H9 (cell line): ENCODE data around the gene SF3B3. TPM values are rescaled to one million over a fixed set of nuclear protein-coding genes. Genes with fewer than 3 reads are reported as not detected.

Experiments
- DNase-seq: peaks from one replicate; pipeline ENCODE4 v3.0.0-alpha.2; 2017
- H2AFZ ChIP-seq: one replicate; pipeline ENCODE4 v1.6.1; 2013; ENCODE audit warnings: mild to moderate bottlenecking, low read length, control low read depth, moderate library complexity
- H2AK5ac ChIP-seq: 2 replicates; pipeline ENCODE4 v1.6.1; 2013; ENCODE audit warnings: low read length, control low read depth, mixed read lengths; ENCODE audit not compliant: insufficient read length
- H2BK120ac ChIP-seq: one replicate; pipeline ENCODE4 v1.6.1; 2013; ENCODE audit warnings: low read depth, mild to moderate bottlenecking, low read length, control low read depth, inconsistent platforms; ENCODE audit not compliant: poor library complexity, severe bottlenecking
- H2BK12ac ChIP-seq: 2 replicates; pipeline ENCODE4 v1.6.1; 2013; ENCODE audit warnings: low read length, control low read depth, mixed read lengths, low read depth; ENCODE audit not compliant: insufficient read length
- H2BK15ac ChIP-seq: 2 replicates; pipeline ENCODE4 v1.6.1; 2013; ENCODE audit warnings: low read depth, low read length, control low read depth
- H2BK20ac ChIP-seq: one replicate; pipeline ENCODE4 v1.6.1; 2013; ENCODE audit warnings: low read depth, mild to moderate bottlenecking, low read length, control low read depth, inconsistent platforms; ENCODE audit not compliant: poor library complexity, severe bottlenecking
- H2BK5ac ChIP-seq: 2 replicates; pipeline ENCODE4 v1.6.1; 2013; ENCODE audit warnings: low read length, control low read depth, mixed read lengths; ENCODE audit not compliant: insufficient read length
- H3K14ac ChIP-seq: 2 replicates; pipeline ENCODE4 v1.6.1; 2013; ENCODE audit warnings: low read length, control low read depth; ENCODE audit not compliant: insufficient read depth
- H3K18ac ChIP-seq: 2 replicates; pipeline ENCODE4 v1.6.1; 2013; ENCODE audit warnings: low read depth, mild to moderate bottlenecking, mixed read lengths, low read length, control low read depth; ENCODE audit not compliant: insufficient read length
- H3K23ac ChIP-seq: 2 replicates; pipeline ENCODE4 v1.6.1; 2013; ENCODE audit warnings: low read length, control low read depth, mixed read lengths, low read depth; ENCODE audit not compliant: insufficient read length
- H3K23me2 ChIP-seq: 2 replicates; pipeline ENCODE4 v1.6.1; 2013; ENCODE audit warnings: low read depth, mild to moderate bottlenecking, mixed read lengths, low read length, control low read depth; ENCODE audit not compliant: insufficient read length, poor library complexity, severe bottlenecking
- H3K27ac ChIP-seq: 2 replicates; pipeline ENCODE4 v1.5.1; 2013; ENCODE audit warnings: low read length, control low read depth, mixed read lengths, low read depth; ENCODE audit not compliant: insufficient read length
- H3K27me3 ChIP-seq: 2 replicates; pipeline ENCODE4 v1.6.1; 2013; ENCODE audit warnings: low read length, control low read depth, inconsistent platforms; ENCODE audit not compliant: insufficient read depth
- H3K4ac ChIP-seq: 2 replicates; pipeline ENCODE4 v1.6.1; 2013; ENCODE audit warnings: low read depth, mild to moderate bottlenecking, control low read depth, inconsistent platforms, low read length, moderate library complexity
- H3K4me1 ChIP-seq: 2 replicates; pipeline ENCODE4 v1.6.1; 2013; ENCODE audit warnings: low read length, control low read depth, inconsistent platforms; ENCODE audit not compliant: insufficient read depth
- H3K4me2 ChIP-seq: 2 replicates; pipeline ENCODE4 v1.6.1; 2013; ENCODE audit warnings: low read length, control low read depth, mixed read lengths; ENCODE audit not compliant: insufficient read length, insufficient read depth
- H3K56ac ChIP-seq: 2 replicates; pipeline ENCODE4 v1.6.1; 2013; ENCODE audit warnings: low read depth, mild to moderate bottlenecking, mixed read lengths, low read length, control low read depth; ENCODE audit not compliant: insufficient read length
- H3K79me1 ChIP-seq: 2 replicates; pipeline ENCODE4 v1.6.1; 2013; ENCODE audit warnings: low read depth, mild to moderate bottlenecking, moderate library complexity, low read length, control low read depth, inconsistent platforms; ENCODE audit not compliant: insufficient read depth, poor library complexity, severe bottlenecking
- H3K79me2 ChIP-seq: 2 replicates; pipeline ENCODE4 v1.6.1; 2013; ENCODE audit warnings: low read length, control low read depth, inconsistent platforms; ENCODE audit not compliant: insufficient read depth
- H3K9ac ChIP-seq: 2 replicates; pipeline ENCODE4 v1.6.1; 2013; ENCODE audit warnings: low read length, control low read depth, mixed read lengths; ENCODE audit not compliant: insufficient read length; ENCODE audit errors: extremely low read depth
- H3K9me3 ChIP-seq: one replicate; pipeline ENCODE4 v1.6.1; 2013; ENCODE audit warnings: low read depth, low read length, inconsistent platforms; ENCODE audit not compliant: control insufficient read depth
- H3T11ph ChIP-seq: one replicate; pipeline ENCODE4 v1.6.1; 2013; ENCODE audit warnings: mild to moderate bottlenecking, low read length, control low read depth, inconsistent platforms
- H4K20me1 ChIP-seq: one replicate; pipeline ENCODE4 v1.6.1; 2013; ENCODE audit not compliant: control insufficient read depth, insufficient read length, insufficient read depth
- H4K5ac ChIP-seq: 2 replicates; pipeline ENCODE4 v1.6.1; 2013; ENCODE audit warnings: low read depth, mild to moderate bottlenecking, mixed read lengths, low read length, control low read depth; ENCODE audit not compliant: insufficient read length
- H4K8ac ChIP-seq: replicated peaks from 2 replicates; pipeline ENCODE4 v1.6.1; 2013; ENCODE audit warnings: low read length, control low read depth, mixed read lengths, low read depth; ENCODE audit not compliant: insufficient read length
- H4K91ac ChIP-seq: 2 replicates; pipeline ENCODE4 v1.6.1; 2013; ENCODE audit warnings: low read depth, mild to moderate bottlenecking, moderate library complexity, mixed read lengths, low read length, control low read depth; ENCODE audit not compliant: insufficient read length
- H3K27ac Mint-ChIP-seq, 3 experiments: 2 replicates in 2 of 3; 3 replicates in 1 of 3; pipeline ENCODE4 v1.8.0; 2020 to 2021; ENCODE audit warnings: mixed read lengths in 3 of 3, mild to moderate bottlenecking in 1 of 3, moderate library complexity in 1 of 3
- H3K27me3 Mint-ChIP-seq: 2 replicates; pipeline ENCODE4 v1.8.0; 2021; ENCODE audit warnings: low read depth, mild to moderate bottlenecking, moderate library complexity, mixed read lengths
- H3K36me3 Mint-ChIP-seq, 3 experiments: 2 replicates in 2 of 3; 3 replicates in 1 of 3; pipeline ENCODE4 v1.8.0; 2020 to 2021; ENCODE audit warnings: low read depth in 3 of 3, mixed read lengths in 3 of 3; ENCODE audit not compliant: insufficient read depth in 1 of 3
- H3K4me1 Mint-ChIP-seq, 2 experiments: 2 replicates each; pipeline ENCODE4 v1.8.0; 2020; ENCODE audit warnings: mixed read lengths in 2 of 2
- H3K4me3 Mint-ChIP-seq, 2 experiments: 2 replicates in 1 of 2; 3 replicates in 1 of 2; pipeline ENCODE4 v1.8.0; 2020 to 2021; ENCODE audit warnings: mild to moderate bottlenecking in 2 of 2, mixed read lengths in 2 of 2, moderate library complexity in 1 of 2
- H3K9me3 Mint-ChIP-seq, 2 experiments: 2 replicates in 1 of 2; 3 replicates in 1 of 2; pipeline ENCODE4 v1.8.0; 2020; ENCODE audit warnings: mild to moderate bottlenecking in 2 of 2, mixed read lengths in 2 of 2, moderate library complexity in 1 of 2
- WGBS: extraction: QIAGEN DNeasy Blood & Tissue Kit; methylation state at CpG from one replicate; pipeline ENCODE4 v1.1.7; 2013; ENCODE audit warnings: missing lambda C conversion rate, low lambda C conversion rate, mixed read lengths; ENCODE audit not compliant: insufficient read length; ENCODE audit errors: extremely low coverage; 5-methylcytosine and 5-hydroxymethylcytosine counted together
- total RNA-seq: library from RNA; stranded (reverse); gene quantifications from 2 replicates; pipeline ENCODE4 v1.2.1, GENCODE V29; 2021
- TF ChIP-seq, protein P1 (sequence below): fragments of 200-600 bp; sonication (generic); conservative IDR thresholded peaks from 3 replicates; pipeline ENCODE4 v1.8.0; 2021; ENCODE audit warnings: antibody characterized with exemption, mild to moderate bottlenecking

Gene SF3B3
- total RNA-seq, 1 experiment from 2014 or later: 493 TPM

DNA sequence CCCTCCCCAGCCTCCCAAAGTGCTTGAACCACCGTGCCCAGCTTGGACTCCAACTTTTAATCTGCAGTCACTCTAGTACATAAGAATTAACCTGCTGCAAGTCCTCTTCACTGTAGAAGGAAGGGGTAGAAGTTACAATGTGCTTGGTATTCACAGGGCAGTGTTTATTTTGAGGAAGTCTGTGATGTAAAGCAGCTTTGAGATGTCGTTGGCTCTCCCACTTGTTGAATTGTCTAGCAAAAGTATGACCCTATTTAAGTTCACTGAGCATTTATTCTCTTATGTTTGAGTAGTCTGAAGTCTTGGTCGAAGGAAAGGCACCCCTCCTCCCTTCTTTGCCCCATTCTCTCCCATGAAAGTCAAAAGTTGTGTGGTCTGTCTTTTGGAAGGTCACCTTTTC is 28.2 kb downstream of the SF3B3 start:
- peaks cover 67 to 93% (median 90%) of the 10 kb centered on the region in 3 experiments for H3K36me3 Mint-ChIP-seq
- no peak overlapping the region for H2BK20ac ChIP-seq
- no peak overlapping the region for H3K9ac ChIP-seq
- H3K18ac ChIP-seq: no peak overlapping the region
- DNase-seq: no peak
- H2BK5ac ChIP-seq: no peak overlapping the region
- no peak overlapping the region for H2BK12ac ChIP-seq
- no peak overlapping the region for H2AFZ ChIP-seq
- no peak overlapping the region for H4K8ac ChIP-seq
- no peaks in the 10 kb centered on the region for H3K27me3 Mint-ChIP-seq
- no peak overlapping the region for H2BK120ac ChIP-seq
- no peak overlapping the region for H3K4ac ChIP-seq
- H3K14ac ChIP-seq: no peak overlapping the region
- H4K91ac ChIP-seq: no peak overlapping the region
- H3T11ph ChIP-seq: no peak overlapping the region
- H3K27ac ChIP-seq: no peak overlapping the region
- no peak overlapping the region for H2AK5ac ChIP-seq
- no peak overlapping the region for H3K23ac ChIP-seq
- H3K4me2 ChIP-seq: no peak overlapping the region
- H3K4me1 ChIP-seq: no peaks in the 10 kb centered on the region
- no peak overlapping the region for H4K5ac ChIP-seq
- H3K9me3 ChIP-seq: no peaks in the 10 kb centered on the region
- no peak overlapping the region for H3K56ac ChIP-seq
- H3K27ac Mint-ChIP-seq: peak overlapping the region in 1 of 3 experiments; percentile 11; a peak in 1 of 7 replicates
- TF ChIP-seq, protein P1, sequence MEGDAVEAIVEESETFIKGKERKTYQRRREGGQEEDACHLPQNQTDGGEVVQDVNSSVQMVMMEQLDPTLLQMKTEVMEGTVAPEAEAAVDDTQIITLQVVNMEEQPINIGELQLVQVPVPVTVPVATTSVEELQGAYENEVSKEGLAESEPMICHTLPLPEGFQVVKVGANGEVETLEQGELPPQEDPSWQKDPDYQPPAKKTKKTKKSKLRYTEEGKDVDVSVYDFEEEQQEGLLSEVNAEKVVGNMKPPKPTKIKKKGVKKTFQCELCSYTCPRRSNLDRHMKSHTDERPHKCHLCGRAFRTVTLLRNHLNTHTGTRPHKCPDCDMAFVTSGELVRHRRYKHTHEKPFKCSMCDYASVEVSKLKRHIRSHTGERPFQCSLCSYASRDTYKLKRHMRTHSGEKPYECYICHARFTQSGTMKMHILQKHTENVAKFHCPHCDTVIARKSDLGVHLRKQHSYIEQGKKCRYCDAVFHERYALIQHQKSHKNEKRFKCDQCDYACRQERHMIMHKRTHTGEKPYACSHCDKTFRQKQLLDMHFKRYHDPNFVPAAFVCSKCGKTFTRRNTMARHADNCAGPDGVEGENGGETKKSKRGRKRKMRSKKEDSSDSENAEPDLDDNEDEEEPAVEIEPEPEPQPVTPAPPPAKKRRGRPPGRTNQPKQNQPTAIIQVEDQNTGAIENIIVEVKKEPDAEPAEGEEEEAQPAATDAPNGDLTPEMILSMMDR: no peak
- no peaks in the 10 kb centered on the region for H3K27me3 ChIP-seq
- H3K79me1 ChIP-seq: no peaks in the 10 kb centered on the region
- H3K23me2 ChIP-seq: no peaks in the 10 kb centered on the region
- H3K9me3 Mint-ChIP-seq: no peaks in the 10 kb centered on the region
- H3K4me1 Mint-ChIP-seq: peaks cover 12 to 22% of the 10 kb centered on the region in 2 experiments
- H3K79me2 ChIP-seq: peaks cover 8% of the 10 kb centered on the region; the same call in 1 of the 2 replicates
- no peak overlapping the region for H3K4me3 Mint-ChIP-seq
- no CpG with 5 or more reads among the region's 3 CpGs for WGBS
- no peaks in the 10 kb centered on the region for H4K20me1 ChIP-seq
- H2BK15ac ChIP-seq: no peak overlapping the region
